ENCODE results near the gene SCGB1A1. TPM values are rescaled to one million over a fixed set of nuclear protein-coding genes. Genes with fewer than 3 reads are reported as not detected.
"Not testable (repeated sequence)": the region's sequence is repeated elsewhere in the genome, so short reads cannot be mapped to it uniquely, and the experiment has no call there.

The SCGB1A1 gene
- total RNA-seq, 4 donors from 2014 or later, result not detected

- H3K36me3 ChIP-seq; intact Hi-C loops (cut with DNase I; ENCODE audit: low total_unique reads); DNase-seq; H3K4me1 ChIP-seq; H3K27me3 ChIP-seq; H3K27ac ChIP-seq; H3K9me3 ChIP-seq; H3K4me3 ChIP-seq: not testable (repeated sequence)
- peak; percentile 45 to 58 (median 52) for TF ChIP-seq CTCF (IDR thresholded peaks at IDR 0.05)
These were observed 40.3 kb upstream of the SCGB1A1 start for GRCh38 chr11:62378459-62379063.

GRCh38 chr11:62379586-62379985, 39.2 kb upstream of the SCGB1A1 start:
- DNase-seq; H3K27me3 ChIP-seq; H3K27ac ChIP-seq; H3K4me3 ChIP-seq; H3K36me3 ChIP-seq; intact Hi-C loops (cut with DNase I; ENCODE audit: low total_unique reads); H3K9me3 ChIP-seq; H3K4me1 ChIP-seq: not testable (repeated sequence)

GRCh38 chr11:62380821-62381245, 38.0 kb upstream of the SCGB1A1 start:
- intact Hi-C loops (cut with DNase I; ENCODE audit: low total_unique reads), result loop anchor here (10.0 kb wide), 1 partner anchor 314 kb away; no protein-coding TSS in a partner anchor
- H3K4me1 ChIP-seq, H3K27me3 ChIP-seq, H3K27ac ChIP-seq, H3K36me3 ChIP-seq, H3K4me3 ChIP-seq, H3K9me3 ChIP-seq: not testable (repeated sequence)
- peak; percentile 50 to 51 for DNase-seq
- peak; percentile 76 to 84 (median 82) for TF ChIP-seq CTCF (IDR thresholded peaks at IDR 0.05)

GRCh38 chr11:62383822-62384221, 35.0 kb upstream of the SCGB1A1 start:
- Histone ChIP-seq H3K27ac (no peak overlapping the region), H3K4me1 (no peaks in the 10 kb centered on the region), H3K27me3 (no peaks in the 10 kb centered on the region), H3K4me3 (no peak overlapping the region), H3K36me3 (no peaks in the 10 kb centered on the region), H3K9me3 (no peaks in the 10 kb centered on the region)
- intact Hi-C loops (cut with DNase I; ENCODE audit: low total_unique reads), result loop anchor here (10.0 kb wide), 1 partner anchor 311 kb away; no protein-coding TSS in a partner anchor
- no peak for TF ChIP-seq CTCF (IDR thresholded peaks at IDR 0.05)
- no peak for DNase-seq

- H3K27ac ChIP-seq, DNase-seq, H3K27me3 ChIP-seq, H3K9me3 ChIP-seq, H3K4me1 ChIP-seq, H3K4me3 ChIP-seq, H3K36me3 ChIP-seq: not testable (repeated sequence)
- intact Hi-C loops (cut with DNase I; ENCODE audit: low total_unique reads), result loop anchor here (10.0 kb wide), 1 partner anchor 309 kb away; no protein-coding TSS in a partner anchor
These were observed 32.8 kb upstream of the SCGB1A1 start for GRCh38 chr11:62386083-62386482.

- TF ChIP-seq POLR2A (IDR thresholded peaks at IDR 0.05) (no peak), CTCF (IDR thresholded peaks at IDR 0.05) (no peak)
- H3K4me3 ChIP-seq, result no peak overlapping the region
- no peak for DNase-seq
- H3K27ac ChIP-seq, result no peak overlapping the region
- intact Hi-C loops (cut with DNase I; ENCODE audit: low total_unique reads), result loop anchor here (10.0 kb wide), 1 partner anchor 307 kb away; no protein-coding TSS in a partner anchor
- no peaks in the 10 kb centered on the region for H3K27me3 ChIP-seq
- H3K36me3 ChIP-seq, result no peaks in the 10 kb centered on the region
- no peaks in the 10 kb centered on the region for H3K4me1 ChIP-seq
- H3K9me3 ChIP-seq, result no peaks in the 10 kb centered on the region
These were observed 31.5 kb upstream of the SCGB1A1 start for GRCh38 chr11:62387381-62387780.

Measured in uterus (tissue), 4 donors.